Stimulated activated CD4-positive, alpha-beta T cell treated with anti-CD3 and anti-CD28 coated beads, Interleukin-2, amount 100 ng/mL, for 4 hours (primary cell): Measurements from ENCODE around the gene HSPBP1.

Experiments used
- DNase-seq: peaks from one replicate; pipeline ENCODE4 v3.0.0-alpha.2; 2020; ENCODE audit warnings: low read depth

Gene HSPBP1

GRCh38 chr19:55254625-55254977, 25.3 kb downstream of the HSPBP1 start:
- no peak for DNase-seq

- peak; percentile 49 for DNase-seq
Measured at GRCh38 chr19:55253842-55254624, 25.9 kb downstream of the HSPBP1 start.

GRCh38 chr19:55252760-55253663, 26.9 kb downstream of the HSPBP1 start:
- no peak for DNase-seq

- peak; percentile 46 for DNase-seq
Measured at GRCh38 chr19:55251341-55252081, 28.4 kb downstream of the HSPBP1 start.

GRCh38 chr19:55250262-55251036, 29.5 kb downstream of the HSPBP1 start:
- DNase-seq = no peak

GRCh38 chr19:55249841-55250240, 30.1 kb downstream of the HSPBP1 start:
- DNase-seq = no peak

GRCh38 chr19:55248704-55249103, 31.2 kb downstream of the HSPBP1 start:
- DNase-seq = no peak

- DNase-seq = no peak
Measured at GRCh38 chr19:55248166-55248675, 31.7 kb downstream of the HSPBP1 start.

- no peak for DNase-seq
Measured at GRCh38 chr19:55247621-55248099, 32.2 kb downstream of the HSPBP1 start.

- no peak for DNase-seq
Measured at GRCh38 chr19:55246462-55247451, 33.2 kb downstream of the HSPBP1 start.

GRCh38 chr19:55245236-55245904, 34.5 kb downstream of the HSPBP1 start:
- DNase-seq = no peak

GRCh38 chr19:55244004-55244680, 35.8 kb downstream of the HSPBP1 start:
- no peak for DNase-seq

- no peak for DNase-seq
Measured at GRCh38 chr19:55242517-55242916, 37.4 kb downstream of the HSPBP1 start.

GRCh38 chr19:55241935-55242464, 37.9 kb downstream of the HSPBP1 start:
- no peak for DNase-seq

GRCh38 chr19:55241143-55241934, 38.6 kb downstream of the HSPBP1 start:
- no peak for DNase-seq

GRCh38 chr19:55240713-55241020, 39.2 kb downstream of the HSPBP1 start:
- DNase-seq = no peak

GRCh38 chr19:55239004-55239403, 40.9 kb downstream of the HSPBP1 start:
- DNase-seq = no peak

- DNase-seq = no peak
Measured at GRCh38 chr19:55238030-55238429, 41.9 kb downstream of the HSPBP1 start.
